Activated naive CD4-positive, alpha-beta T cell treated with anti-CD3 and anti-CD28 coated beads, Interleukin-2, amount 50 U/mL, for 16 hours (primary cell): ENCODE data around the gene RSPH9.
"Not testable (repeated sequence)": the region's sequence is repeated elsewhere in the genome, so short reads cannot be mapped to it uniquely, and the experiment has no call there.

Experiments
- DNase-seq: peaks from one replicate; pipeline ENCODE4 v3.0.0-alpha.2; 2020

RSPH9 gene

DNA sequence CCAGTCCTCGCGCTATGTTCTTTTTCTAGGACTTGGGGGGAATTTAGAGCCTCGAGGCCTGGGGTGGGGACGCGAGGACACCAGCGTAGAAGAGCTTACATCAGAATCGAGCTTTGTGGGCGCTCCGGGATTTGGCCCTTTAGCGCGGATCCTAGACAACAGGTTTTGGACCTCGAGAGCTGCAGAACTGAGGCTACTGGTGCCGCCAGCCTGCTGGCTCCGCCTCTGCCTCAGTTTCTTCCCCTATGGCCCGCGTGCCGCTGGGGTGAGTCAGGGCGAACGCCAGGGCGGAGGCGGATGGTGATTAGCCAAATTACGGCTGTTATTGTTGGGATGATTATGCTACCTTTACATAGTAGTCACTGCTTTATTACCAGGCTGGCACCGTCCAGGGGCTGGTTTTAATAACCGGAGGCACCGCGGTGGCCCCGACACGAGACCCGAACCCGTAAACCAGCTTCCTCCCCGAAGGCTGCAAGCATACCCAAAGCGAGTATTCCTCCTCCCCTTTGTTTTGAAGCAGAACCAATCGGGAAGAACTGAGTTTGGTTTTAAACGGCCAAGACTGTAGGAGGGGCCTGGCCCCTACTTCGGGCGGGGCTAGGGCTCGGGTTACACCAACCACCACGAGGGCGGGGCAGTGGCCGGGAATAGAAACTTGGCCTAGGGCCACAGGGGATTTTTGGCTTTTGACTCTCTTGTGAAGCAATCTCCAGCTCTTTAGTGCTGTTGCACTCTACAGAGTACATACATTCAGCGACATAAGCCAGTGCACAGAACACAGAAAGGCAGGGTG, 15.1 kb upstream of the RSPH9 start:
- peak; percentile 84 for DNase-seq

DNA sequence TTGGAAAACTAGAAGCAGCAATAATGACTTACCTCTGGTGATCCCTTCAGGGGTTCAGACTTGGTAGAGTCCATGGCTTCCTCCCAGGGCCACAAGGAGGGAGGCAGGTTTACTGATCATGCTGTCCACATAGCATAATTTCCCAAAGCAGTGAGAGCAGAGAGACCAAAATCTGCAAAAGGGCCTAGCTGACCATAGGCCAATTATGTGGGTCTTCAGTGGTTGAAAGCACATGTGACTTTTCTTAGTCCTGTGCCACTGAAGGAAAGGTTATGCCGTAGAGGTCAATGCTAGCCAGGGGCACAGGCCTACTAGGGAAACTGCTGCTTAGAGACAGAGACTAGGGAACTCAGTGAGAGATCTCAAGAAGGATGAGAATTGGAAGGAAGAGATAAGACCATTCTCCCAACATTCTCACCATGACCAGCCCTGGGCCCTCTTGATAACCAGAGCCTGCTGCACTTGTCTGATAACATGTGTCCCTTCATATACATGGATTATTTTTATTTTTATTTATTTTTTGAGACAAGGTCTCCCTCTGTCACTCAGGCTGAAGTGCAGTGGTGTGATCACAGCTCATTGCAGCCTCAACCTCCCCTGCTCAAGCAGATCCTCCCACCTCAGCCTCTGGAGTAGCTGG, 13.7 kb upstream of the RSPH9 start:
- DNase-seq: no peak

DNA sequence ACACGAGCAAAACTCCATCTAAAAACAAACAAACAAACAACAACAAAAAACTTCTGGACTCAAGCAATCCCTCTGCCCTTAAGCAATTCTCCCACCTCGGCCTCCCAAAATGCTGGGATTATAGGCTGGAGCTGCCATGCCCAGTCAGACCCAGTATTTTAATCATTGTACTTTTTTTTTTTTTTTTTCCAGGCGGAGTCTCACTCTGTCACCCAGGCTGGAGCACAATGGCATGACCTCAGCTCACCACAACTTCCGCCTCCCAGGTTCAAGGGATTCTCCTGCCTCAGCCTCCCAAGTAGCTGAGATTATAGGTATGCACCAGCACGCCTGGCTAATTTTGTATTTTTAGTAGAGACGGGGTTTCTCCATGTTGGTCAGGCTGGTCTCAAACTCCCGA, 11.8 kb upstream of the RSPH9 start:
- not testable (repeated sequence) for DNase-seq

DNA sequence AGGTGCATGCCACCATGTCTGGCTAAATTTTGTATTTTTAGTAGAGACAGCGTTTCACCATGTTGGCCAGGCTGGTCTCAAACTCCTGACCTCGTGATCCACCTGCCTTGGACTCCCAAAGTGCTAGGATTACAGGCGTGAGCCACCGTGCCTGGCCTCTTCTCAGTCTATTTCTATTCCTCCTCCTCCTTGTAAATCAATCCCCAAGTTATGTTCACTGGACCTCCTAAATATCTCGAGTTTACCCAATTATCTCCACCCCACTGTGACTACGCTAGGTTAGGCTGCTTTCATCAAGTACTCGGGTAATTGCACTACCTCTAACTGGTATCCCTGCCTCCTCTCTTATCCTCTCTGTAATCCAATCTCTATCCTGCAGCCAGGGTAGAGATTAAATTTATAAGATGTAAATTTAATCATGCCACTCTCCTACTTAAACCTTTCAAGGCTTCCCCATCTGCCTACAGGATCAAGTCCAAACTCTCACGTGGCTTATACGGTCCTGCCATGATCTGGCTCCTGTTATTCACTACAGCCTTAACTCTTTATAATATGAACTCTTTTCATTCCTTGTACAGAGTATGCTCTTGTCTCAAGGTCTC, 10.0 kb upstream of the RSPH9 start:
- no peak for DNase-seq

DNA sequence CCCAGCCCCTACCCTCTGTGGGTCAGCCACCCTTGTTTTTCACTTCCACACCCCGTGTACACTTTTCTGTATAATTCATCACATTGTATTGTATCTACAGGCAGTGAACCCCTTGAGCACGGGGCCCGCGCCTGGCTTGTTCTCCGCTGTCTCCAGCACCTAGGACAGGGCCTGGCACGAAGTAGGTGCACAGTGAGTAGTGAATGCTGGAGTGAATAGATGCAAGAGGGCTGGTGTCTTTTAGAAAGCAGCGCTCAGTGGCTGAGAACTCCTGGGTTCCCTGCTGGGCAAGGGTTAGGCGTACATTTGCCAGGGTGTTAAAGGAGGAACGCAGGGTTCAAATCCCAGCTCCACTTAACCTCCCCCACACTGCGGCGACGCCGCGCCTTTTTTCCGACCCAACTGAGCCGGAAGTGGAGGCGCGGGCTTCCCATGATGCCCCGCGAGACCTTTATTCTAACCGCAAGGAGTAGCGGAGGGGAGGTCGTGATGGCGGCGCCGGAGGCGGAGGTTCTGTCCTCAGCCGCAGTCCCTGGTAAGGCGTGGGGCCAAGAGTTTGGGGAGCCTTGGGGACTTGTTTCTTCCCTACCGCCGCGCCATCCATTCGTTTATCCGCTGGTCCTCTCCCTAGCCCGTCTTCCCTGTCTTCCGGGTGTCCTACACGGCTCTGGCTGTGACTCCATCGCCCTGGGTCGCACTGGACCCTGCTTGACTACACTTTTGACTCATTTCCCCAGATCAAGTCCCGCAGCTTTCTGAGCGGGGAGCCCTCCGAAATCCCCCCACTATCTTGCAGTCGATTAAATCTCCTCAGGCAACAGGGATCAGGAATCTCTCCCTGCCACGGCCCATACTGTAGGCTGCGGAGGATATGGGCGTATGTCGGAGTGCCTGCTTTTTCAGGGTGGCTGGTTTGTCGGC, 9.2 kb upstream of the RSPH9 start, which contains the start of gene MAD2L1BP:
TSS of gene MAD2L1BP (plus strand) at position 454 of the 921 bp plus-strand sequence. CDS start at position 490, 36 bp downstream.
- peak; percentile 88 for DNase-seq

DNA sequence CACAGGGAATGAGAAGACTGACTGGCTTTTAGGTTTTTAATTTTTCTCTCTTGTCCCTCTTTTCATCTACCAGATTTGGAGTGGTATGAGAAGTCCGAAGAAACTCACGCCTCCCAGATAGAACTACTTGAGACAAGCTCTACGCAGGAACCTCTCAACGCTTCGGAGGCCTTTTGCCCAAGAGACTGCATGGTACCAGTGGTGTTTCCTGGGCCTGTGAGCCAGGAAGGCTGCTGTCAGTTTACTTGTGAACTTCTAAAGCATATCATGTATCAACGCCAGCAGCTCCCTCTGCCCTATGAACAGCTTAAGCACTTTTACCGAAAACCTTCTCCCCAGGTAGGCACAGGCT, 8.6 kb upstream of the RSPH9 start:
- DNase-seq: no peak

DNA sequence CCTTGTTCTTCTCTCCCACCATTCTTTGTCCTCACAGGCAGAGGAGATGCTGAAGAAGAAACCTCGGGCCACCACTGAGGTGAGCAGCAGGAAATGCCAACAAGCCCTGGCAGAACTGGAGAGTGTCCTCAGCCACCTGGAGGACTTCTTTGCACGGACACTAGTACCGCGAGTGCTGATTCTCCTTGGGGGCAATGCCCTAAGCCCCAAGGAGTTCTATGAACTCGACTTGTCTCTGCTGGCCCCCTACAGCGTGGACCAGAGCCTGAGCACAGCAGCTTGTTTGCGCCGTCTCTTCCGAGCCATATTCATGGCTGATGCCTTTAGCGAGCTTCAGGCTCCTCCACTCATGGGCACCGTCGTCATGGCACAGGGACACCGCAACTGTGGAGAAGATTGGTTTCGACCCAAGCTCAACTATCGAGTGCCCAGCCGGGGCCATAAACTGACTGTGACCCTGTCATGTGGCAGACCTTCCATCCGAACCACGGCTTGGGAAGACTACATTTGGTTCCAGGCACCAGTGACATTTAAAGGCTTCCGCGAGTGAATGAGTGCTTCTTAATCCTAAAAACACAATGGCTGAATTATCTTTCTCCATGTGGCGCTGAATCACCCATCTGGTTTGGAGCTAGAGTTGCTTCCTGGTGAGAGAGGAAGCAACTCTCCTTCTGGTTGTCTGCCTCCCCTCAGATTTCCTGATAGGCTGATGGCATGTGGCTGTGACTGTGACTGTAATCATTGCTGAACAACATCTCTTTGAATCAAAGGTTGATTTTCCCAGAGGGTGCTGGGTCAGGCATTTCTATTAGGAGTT, 4.6 kb upstream of the RSPH9 start:
- no peak for DNase-seq

DNA sequence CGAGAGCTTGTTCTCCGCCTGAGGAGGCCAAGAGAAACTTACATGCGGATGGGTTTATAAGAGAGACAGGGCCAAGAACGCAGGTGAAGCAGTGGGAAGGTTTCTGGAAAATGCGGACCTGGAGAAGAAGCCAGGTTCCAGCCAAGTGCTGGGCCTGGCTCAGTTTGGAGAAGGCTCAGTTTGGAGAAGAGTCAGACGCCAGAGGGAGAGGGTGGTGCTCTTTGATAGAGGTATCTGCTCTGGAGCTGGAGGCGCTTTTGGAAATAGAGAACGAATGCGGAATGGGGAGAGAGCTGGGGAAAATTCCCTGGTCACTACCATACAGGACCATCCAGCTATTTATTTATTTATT, 753 bp downstream of the RSPH9 start:
- no peak for DNase-seq

DNA sequence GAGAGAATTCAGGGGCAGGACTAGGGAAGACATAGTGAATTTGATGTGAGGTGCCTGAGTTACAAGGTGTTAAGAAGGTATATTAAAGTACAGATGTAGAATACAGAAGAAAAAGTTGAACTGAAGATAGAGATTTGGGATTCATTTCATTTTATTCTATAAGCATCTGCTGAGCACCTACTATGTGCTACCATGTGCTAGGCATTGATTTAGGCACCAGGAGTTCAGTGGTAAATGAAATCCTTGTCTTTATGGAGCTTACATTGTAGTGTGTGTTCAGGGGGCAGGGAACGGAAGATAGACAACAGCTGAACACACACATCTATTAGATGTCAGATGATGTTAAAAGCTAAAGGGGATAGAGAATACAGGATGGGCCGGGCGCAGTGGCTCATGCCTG, 2.8 kb downstream of the RSPH9 start:
- DNase-seq: no peak

DNA sequence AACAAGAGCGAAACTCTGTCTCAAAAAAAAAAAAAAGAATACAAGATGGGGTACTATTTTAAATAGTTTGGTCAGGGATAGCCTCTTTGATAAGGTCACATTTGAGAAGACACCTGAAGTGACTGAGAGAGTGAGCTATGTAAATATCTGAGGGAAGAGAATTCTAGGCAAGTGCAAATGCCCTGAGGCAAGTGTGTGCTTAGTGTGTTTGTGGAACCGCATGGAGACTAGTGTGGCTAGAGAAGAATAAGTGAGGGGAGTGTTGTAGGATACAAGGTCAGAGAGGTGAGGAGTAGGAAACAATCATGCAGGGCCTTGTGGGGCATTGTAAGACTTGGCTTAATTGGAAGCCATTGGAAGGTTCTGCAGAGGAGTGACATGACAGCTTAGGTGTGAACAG, 3.4 kb downstream of the RSPH9 start:
- DNase-seq: no peak

DNA sequence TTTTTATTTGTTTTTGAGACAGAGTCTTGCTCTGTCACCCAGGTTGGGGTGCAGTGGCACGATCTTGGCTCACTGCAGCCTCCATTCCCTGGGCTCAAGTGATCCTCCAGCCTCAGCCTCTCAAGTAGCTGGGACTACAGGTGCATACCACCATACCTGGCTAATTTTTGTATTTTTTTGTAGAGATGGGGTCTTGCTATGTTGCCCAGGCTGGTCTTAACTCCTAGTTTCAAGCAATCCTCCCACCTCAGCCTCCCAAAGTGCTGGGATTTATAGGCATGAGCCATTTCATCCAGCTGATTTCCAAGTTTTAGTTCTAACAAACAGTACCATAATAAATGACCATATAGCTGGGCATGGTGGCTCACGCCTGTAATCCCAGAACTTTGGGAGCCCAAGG, 8.0 kb downstream of the RSPH9 start:
- not testable (repeated sequence) for DNase-seq

DNA sequence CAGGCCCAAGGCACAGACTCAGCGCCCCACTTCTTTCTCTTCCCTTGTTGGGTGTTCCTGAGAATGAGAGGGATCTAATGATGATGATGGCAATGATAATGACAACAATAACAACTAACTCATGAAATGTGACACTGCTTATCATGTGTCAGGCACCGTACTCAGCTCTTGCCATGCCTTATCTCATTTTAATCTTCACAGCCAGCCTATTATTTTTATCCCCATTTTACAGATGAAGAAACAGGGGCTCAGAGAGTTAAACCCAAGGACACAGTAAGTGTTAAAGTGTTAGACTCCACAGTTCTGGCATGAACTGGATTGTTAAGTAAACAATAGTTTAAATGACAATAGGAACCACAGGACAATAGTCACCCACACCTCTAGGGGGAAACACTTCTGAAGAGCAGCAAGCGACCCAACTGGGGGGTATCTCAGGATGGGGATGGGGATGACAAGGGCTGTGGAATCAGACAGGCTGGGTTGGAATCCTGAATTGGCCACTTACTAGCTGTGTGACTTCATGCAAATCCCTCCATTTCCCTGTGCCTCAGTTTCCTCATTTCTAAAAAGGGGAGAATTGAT, 12.5 kb downstream of the RSPH9 start:
- DNase-seq: no peak

DNA sequence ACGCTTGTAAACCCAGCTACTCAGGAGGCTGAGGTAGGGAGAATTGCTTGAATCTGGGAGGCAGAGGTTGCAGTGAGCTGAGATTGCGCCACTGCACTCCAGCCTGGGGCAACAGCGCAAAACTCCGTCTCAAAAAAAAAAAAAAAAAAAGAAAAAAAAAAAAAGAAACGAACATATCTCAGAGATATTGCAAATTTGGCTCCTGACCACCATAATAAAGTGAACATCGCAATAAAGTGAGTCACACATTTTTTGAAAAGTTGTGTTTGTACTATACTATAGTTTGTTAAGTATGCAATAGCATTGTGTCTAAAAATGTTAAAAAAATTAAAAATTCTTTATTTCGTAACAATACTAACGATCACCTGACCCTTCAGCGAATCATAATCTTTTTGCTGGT, 13.3 kb downstream of the RSPH9 start:
- no peak for DNase-seq

DNA sequence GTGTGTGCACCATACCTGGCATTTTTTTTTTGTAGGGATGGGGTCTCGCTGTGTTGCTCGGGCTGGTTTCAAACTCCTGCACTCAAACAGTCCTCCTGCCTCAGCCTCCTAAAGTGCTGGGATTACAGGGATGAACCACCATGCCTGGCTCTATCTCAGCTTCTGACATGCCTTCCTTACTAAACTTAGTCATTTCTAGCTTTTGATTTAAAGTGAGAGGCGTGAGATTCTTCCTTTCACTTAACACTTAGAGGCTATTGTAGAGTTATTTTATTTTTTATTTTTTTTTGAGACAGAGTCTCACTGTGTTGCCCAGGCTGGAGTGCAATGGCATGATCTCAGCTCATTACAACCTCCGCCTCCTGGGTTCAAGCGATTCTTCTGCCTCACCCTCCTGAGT, 18.1 kb downstream of the RSPH9 start:
- DNase-seq: not testable (repeated sequence)

DNA sequence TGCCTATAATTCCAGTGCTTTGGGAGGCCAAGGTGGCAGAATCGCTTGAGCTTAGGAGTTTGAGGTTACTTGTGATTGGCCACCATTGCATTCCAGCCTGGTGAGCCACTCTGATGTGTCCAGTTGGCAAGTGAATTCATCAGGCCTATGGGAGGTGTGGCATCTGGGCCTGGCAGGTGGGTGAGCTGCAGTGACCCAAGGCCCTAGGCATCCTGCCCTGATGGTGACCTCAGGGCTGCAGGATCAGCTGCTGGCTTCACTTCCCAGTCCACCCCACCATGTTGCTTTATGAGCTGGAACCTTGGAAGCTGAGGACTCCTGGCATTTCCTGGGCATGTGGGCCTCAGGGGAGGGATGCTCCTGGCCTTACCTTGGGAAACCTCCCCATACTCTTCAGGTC, 20.5 kb downstream of the RSPH9 start:
- no peak for DNase-seq

DNA sequence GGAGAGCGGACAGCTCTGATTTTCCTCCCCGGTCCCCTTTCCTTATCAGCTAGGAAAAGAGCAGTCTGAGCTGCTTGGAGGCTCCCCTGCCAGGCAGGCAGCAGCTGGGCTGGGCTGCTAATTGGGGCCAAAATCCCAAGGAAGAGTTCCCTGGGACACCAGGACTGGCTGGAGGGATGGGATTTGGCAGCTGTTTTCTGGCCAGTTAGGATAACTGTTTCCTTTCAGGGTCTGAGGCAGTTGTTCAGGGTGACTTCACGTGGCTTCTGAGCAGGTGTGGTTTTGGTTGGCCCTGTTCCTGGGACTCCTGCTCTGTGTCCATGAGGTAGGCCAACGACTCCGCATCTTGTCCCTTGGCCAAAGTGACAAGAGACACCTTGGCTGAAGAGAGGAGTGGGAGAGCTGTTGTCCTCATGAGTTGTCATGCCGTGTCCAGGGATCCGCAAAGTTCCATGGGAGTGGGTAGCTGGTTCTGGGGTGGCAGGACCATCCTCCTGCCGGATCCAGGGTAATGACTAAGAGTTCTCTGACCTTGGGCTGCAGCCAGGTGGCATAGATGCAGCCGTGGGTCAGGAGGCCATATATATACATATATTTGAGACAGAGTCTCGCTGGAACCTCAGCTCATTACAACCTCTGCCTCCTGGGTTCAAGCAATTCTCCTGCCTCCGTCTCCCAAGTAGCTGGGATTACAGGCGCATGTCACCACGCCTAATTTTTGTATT, 21.5 kb downstream of the RSPH9 start:
- no peak for DNase-seq

DNA sequence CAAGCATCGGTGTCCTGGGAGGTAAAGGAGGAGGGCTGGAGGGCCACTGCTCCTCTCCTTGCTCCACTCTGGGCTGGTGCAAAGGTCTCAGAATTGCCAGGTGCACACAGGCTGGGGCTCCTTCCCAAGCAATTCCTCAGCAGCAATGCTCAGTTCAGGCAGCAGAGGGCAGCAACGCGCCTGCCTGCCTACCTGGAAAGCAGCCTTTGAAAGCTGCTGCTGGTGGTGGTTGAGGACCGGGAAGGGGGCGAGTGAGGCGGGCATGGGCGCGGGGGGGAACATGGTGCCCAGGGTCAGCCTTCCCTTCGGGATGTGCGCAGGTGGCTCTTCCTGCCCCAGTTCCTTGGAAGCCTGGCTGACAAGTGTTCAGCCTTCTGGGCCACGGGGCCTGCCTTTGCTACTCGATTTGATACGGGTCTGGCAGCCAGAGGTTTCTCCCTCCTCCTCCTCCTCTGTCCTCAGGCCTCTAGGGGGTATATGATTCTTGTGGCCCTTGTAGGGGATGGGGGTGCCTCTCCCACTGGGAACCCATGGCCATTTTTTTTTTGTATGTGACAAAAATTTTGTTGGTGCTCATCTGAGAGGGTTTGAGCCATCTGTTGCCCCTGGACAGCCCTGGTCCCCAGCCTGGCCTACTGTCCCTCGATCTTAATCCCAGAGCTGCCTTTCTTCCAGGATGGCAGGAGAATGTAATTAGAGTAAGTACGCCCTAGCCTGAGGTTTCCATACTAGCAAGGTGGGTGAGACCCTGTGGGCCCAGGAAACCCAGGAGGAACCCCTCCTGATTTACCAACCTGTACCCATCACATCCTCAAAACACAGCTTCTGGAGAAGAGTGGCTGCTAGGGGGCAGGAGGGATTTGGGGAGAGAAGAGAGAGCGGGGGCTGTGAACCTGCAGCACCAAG, 22.7 kb downstream of the RSPH9 start:
- peak; percentile 85 for DNase-seq

DNA sequence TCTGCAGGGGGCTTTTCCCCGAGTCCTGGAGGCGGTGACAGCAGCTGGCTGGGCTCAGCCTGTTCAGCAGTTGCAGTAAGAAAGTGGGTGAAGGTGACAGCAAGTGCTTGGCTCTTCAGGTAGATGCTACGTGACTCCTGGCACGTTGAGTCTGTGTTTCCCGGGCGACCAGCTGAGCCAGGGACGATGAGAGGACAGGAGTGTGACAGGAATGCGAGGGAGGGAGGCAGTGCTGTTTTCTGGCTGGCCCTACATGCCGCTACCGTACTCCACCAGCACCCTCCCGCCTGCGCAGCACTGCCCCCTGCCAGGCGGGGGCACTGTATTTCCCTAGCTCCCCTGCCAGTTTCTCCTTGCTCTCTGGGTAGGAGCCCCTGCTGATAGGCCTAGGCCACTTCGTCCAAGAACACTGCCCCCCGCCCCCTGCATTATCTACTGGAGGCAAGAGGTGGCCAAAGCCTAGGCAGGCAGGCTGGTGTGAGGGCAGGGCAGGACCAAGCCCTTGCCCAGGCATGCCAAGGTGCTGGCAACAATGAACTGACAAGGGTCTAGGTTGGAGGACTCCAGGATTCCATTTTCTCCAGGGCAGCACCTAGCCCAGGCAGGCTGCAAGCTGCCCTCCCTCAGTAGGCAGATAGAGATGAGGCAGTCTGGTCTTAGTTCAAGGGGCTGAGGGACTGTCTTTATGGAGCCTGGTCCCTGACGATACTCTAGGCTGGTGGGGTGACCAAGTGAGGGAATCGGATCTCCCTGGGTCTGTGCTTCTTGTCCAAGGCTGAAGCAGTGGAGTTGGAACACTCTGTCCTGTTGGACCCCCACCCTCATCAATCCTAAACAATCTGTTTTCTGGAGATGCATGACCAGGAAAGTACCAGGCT, 23.6 kb downstream of the RSPH9 start:
- DNase-seq: peak; percentile 52
